Karpas-422 (cell line): ENCODE measurements around the gene TRIM36. TPM values are rescaled to one million over a fixed set of nuclear protein-coding genes. Genes with fewer than 3 reads are reported as not detected.
A peak's percentile ranks its signal among the peaks of the same experiment; 100 is the strongest.

Experiments used
- DNase-seq: peaks from one replicate; pipeline ENCODE4 v3.0.0-alpha.2; 2015
- H2AFZ ChIP-seq: fragments of 200-600 bp; sonication (generic); 2 replicates; pipeline ENCODE4 v1.6.1; 2014; ENCODE audit warnings: antibody characterized with exemption, low read length, mixed read lengths
- H3K27ac ChIP-seq: fragments of 200-600 bp; sonication (generic); 2 replicates; pipeline ENCODE4 v1.5.1; 2014; ENCODE audit warnings: mild to moderate bottlenecking, low read length, moderate library complexity
- H3K27me3 ChIP-seq: fragments of 200-600 bp; sonication (generic); 2 replicates; pipeline ENCODE4 v1.6.1; 2014; ENCODE audit warnings: low read length, mixed read lengths
- H3K36me3 ChIP-seq: fragments of 200-600 bp; sonication (generic); 2 replicates; pipeline ENCODE4 v1.6.1; 2014; ENCODE audit warnings: low read length, mixed read lengths; ENCODE audit not compliant: insufficient read depth
- H3K4me1 ChIP-seq: fragments of 200-600 bp; sonication (generic); 2 replicates; pipeline ENCODE4 v1.6.1; 2014; ENCODE audit warnings: mild to moderate bottlenecking, low read length, mixed read lengths
- H3K4me2 ChIP-seq: fragments of 200-600 bp; sonication (generic); 2 replicates; pipeline ENCODE4 v1.6.1; 2014; ENCODE audit warnings: low read length, low read depth, mild to moderate bottlenecking; ENCODE audit not compliant: poor library complexity, severe bottlenecking
- H3K4me3 ChIP-seq: fragments of 200-600 bp; sonication (generic); 2 replicates; pipeline ENCODE4 v1.5.1; 2014; ENCODE audit warnings: mild to moderate bottlenecking, antibody characterized with exemption, low read length, mixed read lengths
- H3K79me2 ChIP-seq: fragments of 200-600 bp; sonication (generic); 2 replicates; pipeline ENCODE4 v1.6.1; 2014; ENCODE audit warnings: mild to moderate bottlenecking, low read length, mixed read lengths
- H3K9ac ChIP-seq: fragments of 200-600 bp; sonication (generic); 2 replicates; pipeline ENCODE4 v1.6.0; 2014; ENCODE audit warnings: low read length
- H3K9me2 ChIP-seq: fragments of 200-600 bp; sonication (generic), shearing (Covaris generic); replicated peaks from 2 replicates; pipeline ENCODE4 v1.6.0; 2014; ENCODE audit warnings: mild to moderate bottlenecking, low read length, moderate library complexity; ENCODE audit not compliant: insufficient read depth
- H3K9me3 ChIP-seq: fragments of 300-700, 200-600 bp; sonication (generic); 2 replicates; pipeline ENCODE4 v1.6.1; 2014; ENCODE audit warnings: low read length, mixed read lengths
- H4K20me1 ChIP-seq: fragments of 200-600 bp; sonication (generic); 2 replicates; pipeline ENCODE4 v1.6.1; 2014; ENCODE audit warnings: mild to moderate bottlenecking, antibody characterized with exemption, low read length, low read depth; ENCODE audit not compliant: insufficient read depth
- total RNA-seq: library from RNA; depleted of rRNA; stranded (reverse); fragments of >200 nt; shearing (Covaris generic); gene quantifications from 2 replicates; pipeline ENCODE4 v1.2.3, GENCODE V29; 2014; ENCODE audit warnings: low replicate concordance

TRIM36 gene
- total RNA-seq, 1 experiment from 2014 or later = 4.1 TPM

GRCh38 chr5:115179030-115179393, 9.3 kb upstream of the TRIM36 start:
- Histone ChIP-seq H3K27me3 (no peaks in the 10 kb centered on the region), H2AFZ (no peak overlapping the region)

GRCh38 chr5:115170929-115171510, 1.3 kb upstream of the TRIM36 start:
- peak overlapping the region; percentile 92 for H3K4me2 ChIP-seq
- H2AFZ ChIP-seq = peak overlapping the region; percentile 95; the same call in 1 of the 2 replicates

More at GRCh38 chr5:115179030-115179393, 9.3 kb upstream of the TRIM36 start:
- Histone ChIP-seq H3K4me2 (no peak overlapping the region), H3K4me1 (peaks cover 9% of the 10 kb centered on the region), H3K36me3 (no peaks in the 10 kb centered on the region), H4K20me1 (no peaks in the 10 kb centered on the region), H3K79me2 (no peaks in the 10 kb centered on the region), H3K4me3 (no peak overlapping the region), H3K9me2 (no peaks in the 10 kb centered on the region), H3K27ac (no peak overlapping the region), H3K9ac (no peak overlapping the region), H3K9me3 (no peaks in the 10 kb centered on the region)
- no peak for DNase-seq

GRCh38 chr5:115170134-115170928, 623 bp upstream of the TRIM36 start:
- no peaks in the 10 kb centered on the region for H3K36me3 ChIP-seq
- H3K27ac ChIP-seq = no peak overlapping the region
- no peaks in the 10 kb centered on the region for H3K9me2 ChIP-seq
- H3K79me2 ChIP-seq = no peaks in the 10 kb centered on the region
- no peaks in the 10 kb centered on the region for H4K20me1 ChIP-seq
- DNase-seq = peak; percentile 54
- peak overlapping the region; percentile 72 for H3K9ac ChIP-seq
- peak overlapping the region; percentile 93 for H3K4me3 ChIP-seq
- peak overlapping the region; percentile 92 for H3K4me2 ChIP-seq
- peak overlapping the region; percentile 95 for H2AFZ ChIP-seq
- H3K9me3 ChIP-seq = no peaks in the 10 kb centered on the region
- no peaks in the 10 kb centered on the region; the same call in 1 of the 2 replicates for H3K27me3 ChIP-seq
- peaks cover 21% of the 10 kb centered on the region for H3K4me1 ChIP-seq

More at GRCh38 chr5:115170929-115171510, 1.3 kb upstream of the TRIM36 start:
- H3K4me1 ChIP-seq = peaks cover 21% of the 10 kb centered on the region
- H3K9ac ChIP-seq = peak overlapping the region; percentile 72
- H3K36me3 ChIP-seq = no peaks in the 10 kb centered on the region
- no peaks in the 10 kb centered on the region for H3K9me3 ChIP-seq
- no peaks in the 10 kb centered on the region for H4K20me1 ChIP-seq
- H3K27me3 ChIP-seq = no peaks in the 10 kb centered on the region; the same call in 1 of the 2 replicates
- no peaks in the 10 kb centered on the region for H3K79me2 ChIP-seq
- peak overlapping the region; percentile 93 for H3K4me3 ChIP-seq
- H3K9me2 ChIP-seq = no peaks in the 10 kb centered on the region
- no peak for DNase-seq
- no peak overlapping the region for H3K27ac ChIP-seq

GRCh38 chr5:115168829-115169486, 750 bp downstream of the TRIM36 start:
- peak overlapping the region; percentile 74 for H3K9ac ChIP-seq

GRCh38 chr5:115166744-115167393, 2.8 kb downstream of the TRIM36 start:
- Histone ChIP-seq H3K79me2 (no peaks in the 10 kb centered on the region), H2AFZ (no peak overlapping the region), H3K9me3 (no peaks in the 10 kb centered on the region), H3K27ac (no peak overlapping the region), H3K4me3 (no peak overlapping the region), H3K27me3 (no peaks in the 10 kb centered on the region; the same call in 1 of the 2 replicates), H3K4me2 (no peak overlapping the region), H3K4me1 (peaks cover 21% of the 10 kb centered on the region), H3K9ac (no peak overlapping the region), H4K20me1 (no peaks in the 10 kb centered on the region), H3K36me3 (no peaks in the 10 kb centered on the region), H3K9me2 (no peaks in the 10 kb centered on the region)
- no peak for DNase-seq

More at GRCh38 chr5:115168829-115169486, 750 bp downstream of the TRIM36 start:
- Histone ChIP-seq H3K9me3 (no peaks in the 10 kb centered on the region), H3K9me2 (no peaks in the 10 kb centered on the region), H3K4me1 (peaks cover 21% of the 10 kb centered on the region), H3K79me2 (no peaks in the 10 kb centered on the region), H4K20me1 (no peaks in the 10 kb centered on the region), H3K36me3 (no peaks in the 10 kb centered on the region), H2AFZ (peak overlapping the region; percentile 99), H3K4me3 (peak overlapping the region; percentile 93), H3K27me3 (no peaks in the 10 kb centered on the region; the same call in 1 of the 2 replicates), H3K27ac (no peak overlapping the region), H3K4me2 (peak overlapping the region; percentile 92)
- DNase-seq = peak; percentile 48

GRCh38 chr5:115165790-115166189, 3.9 kb downstream of the TRIM36 start:
- no peak overlapping the region for H3K9ac ChIP-seq
- H3K4me1 ChIP-seq = peaks cover 17% of the 10 kb centered on the region
- no peak overlapping the region for H3K4me2 ChIP-seq
- H3K27me3 ChIP-seq = no peaks in the 10 kb centered on the region; the same call in 1 of the 2 replicates
- H3K9me2 ChIP-seq = no peaks in the 10 kb centered on the region
- H3K9me3 ChIP-seq = no peaks in the 10 kb centered on the region
- no peaks in the 10 kb centered on the region for H3K79me2 ChIP-seq
- no peak for DNase-seq
- no peaks in the 10 kb centered on the region for H4K20me1 ChIP-seq
- H3K27ac ChIP-seq = no peak overlapping the region
- H2AFZ ChIP-seq = no peak overlapping the region
- H3K4me3 ChIP-seq = no peak overlapping the region
- H3K36me3 ChIP-seq = no peaks in the 10 kb centered on the region

GRCh38 chr5:115160975-115161475, 8.7 kb downstream of the TRIM36 start:
- Histone ChIP-seq H3K9me3 (no peaks in the 10 kb centered on the region), H3K27me3 (no peaks in the 10 kb centered on the region), H3K9me2 (no peaks in the 10 kb centered on the region), H4K20me1 (no peaks in the 10 kb centered on the region), H3K4me2 (no peak overlapping the region), H3K4me1 (no peaks in the 10 kb centered on the region), H3K79me2 (no peaks in the 10 kb centered on the region), H2AFZ (no peak overlapping the region), H3K9ac (no peak overlapping the region), H3K4me3 (no peak overlapping the region), H3K27ac (no peak overlapping the region), H3K36me3 (no peaks in the 10 kb centered on the region)
- no peak for DNase-seq
